Neural progenitor cell (in vitro differentiated cells): ENCODE measurements around the gene B3GNT2.

Experiments used
- CTCF ChIP-seq: fragments of 200-600 bp; sonication (generic); IDR thresholded peaks from 2 replicates; pipeline ENCODE4 v1.5.1; 2017; ENCODE audit warnings: antibody characterized with exemption, mild to moderate bottlenecking
- EZH2 ChIP-seq: fragments of 200-600 bp; sonication (generic); IDR thresholded peaks from 2 replicates; pipeline ENCODE4 v1.6.1; 2017; ENCODE audit warnings: antibody characterized with exemption, mild to moderate bottlenecking, moderate library complexity

- TF ChIP-seq CTCF (no peak), EZH2 (no peak)
Observed at GRCh38 chr2:62208758-62209114, 12.8 kb downstream of the B3GNT2 start.
